HL-60/S4 treated with retinoic acid at 250 ng/mL for 4 days and 3 days (cell line): Measurements from ENCODE around the gene SLC38A8.

Experiments
- in situ Hi-C: fragments of 300-500 bp; cut with MboI; formaldehyde crosslinking; loops from 2 replicates; pipeline ENCODE4 v1.7.0; 2022; ENCODE audit warnings: low sequenced_read_pairs

Gene SLC38A8

DNA sequence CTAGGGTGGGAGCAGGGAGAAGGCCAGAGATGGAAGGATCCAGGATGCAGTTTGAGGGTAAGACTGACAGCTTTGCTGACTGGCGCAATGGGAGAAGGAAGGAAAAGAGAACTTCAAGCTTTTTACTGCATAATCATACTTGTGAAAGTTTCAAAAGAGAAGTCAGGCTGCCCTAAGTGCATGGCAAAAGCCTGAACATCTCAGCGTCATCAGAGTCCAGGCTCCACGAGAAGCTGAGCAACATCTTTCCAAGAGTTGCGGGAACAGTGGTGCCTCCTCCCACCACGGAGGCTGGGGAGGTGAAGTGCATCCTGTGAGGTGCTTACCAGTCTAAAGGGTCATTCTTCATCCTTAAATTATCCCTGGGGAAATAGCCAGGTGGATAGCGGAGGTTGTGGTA lies 26.9 kb upstream of the SLC38A8 start:
- in situ Hi-C loops, result loop anchor here (10.0 to 25.0 kb wide), 2 partner anchors 115 to 418 kb away; partner anchors contain the start of gene OSGIN1

DNA sequence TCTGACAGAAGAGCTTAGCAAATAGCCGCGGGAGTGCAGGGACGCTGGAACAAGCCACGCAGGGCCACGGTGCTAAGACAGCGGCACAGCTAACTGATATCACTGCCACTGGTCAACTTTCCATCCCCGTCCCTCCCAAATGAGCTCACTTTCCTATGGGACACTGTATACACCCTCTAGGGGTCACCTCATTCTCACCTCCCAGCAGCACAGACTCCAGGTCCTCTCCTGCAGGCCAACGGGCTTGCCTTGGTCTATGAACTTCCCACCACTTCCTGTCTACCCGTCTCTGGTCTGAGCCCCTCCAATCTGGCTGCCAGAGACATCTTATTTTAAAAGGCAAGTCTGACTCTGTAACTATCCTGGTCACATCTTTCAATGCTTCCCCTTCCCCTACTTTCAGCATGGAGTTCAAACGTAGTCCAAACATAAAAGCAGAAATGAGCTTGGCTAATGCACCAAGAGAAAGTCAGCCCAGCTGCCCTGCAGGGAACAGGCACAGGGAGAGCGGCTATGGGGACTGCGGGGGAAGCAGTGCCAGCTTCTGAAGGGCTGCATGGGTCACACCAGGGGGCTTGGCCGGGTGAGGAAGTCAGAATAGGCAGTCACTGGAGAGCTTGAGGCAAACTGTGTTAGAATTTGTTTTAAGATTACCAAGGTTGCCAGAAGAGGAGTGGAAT lies 26.3 kb upstream of the SLC38A8 start:
- in situ Hi-C loops, result loop anchor here (10.0 to 25.0 kb wide), 2 partner anchors 114 to 418 kb away; partner anchors contain the start of gene OSGIN1

DNA sequence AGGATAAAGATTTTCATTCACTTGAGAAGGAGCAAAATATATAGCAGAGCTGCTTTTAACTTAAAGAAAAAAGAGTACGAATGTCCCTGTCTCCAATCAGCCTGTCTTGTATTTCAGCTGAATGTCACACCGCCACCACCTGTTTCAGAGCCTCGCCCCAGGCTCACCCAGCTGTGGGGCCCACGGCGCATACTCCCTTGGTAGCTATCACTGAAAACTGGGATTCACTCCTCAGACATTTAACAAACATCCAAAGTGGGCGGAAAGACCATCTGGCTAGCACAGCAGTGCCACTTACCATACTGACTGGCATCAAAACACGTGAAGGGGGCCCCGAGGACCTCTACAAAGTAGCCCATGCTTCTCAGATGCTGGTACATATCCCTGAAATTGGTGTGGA lies 25.4 kb upstream of the SLC38A8 start:
- in situ Hi-C loops, result loop anchor here (10.0 to 25.0 kb wide), 2 partner anchors 113 to 419 kb away; partner anchors contain the start of gene OSGIN1

DNA sequence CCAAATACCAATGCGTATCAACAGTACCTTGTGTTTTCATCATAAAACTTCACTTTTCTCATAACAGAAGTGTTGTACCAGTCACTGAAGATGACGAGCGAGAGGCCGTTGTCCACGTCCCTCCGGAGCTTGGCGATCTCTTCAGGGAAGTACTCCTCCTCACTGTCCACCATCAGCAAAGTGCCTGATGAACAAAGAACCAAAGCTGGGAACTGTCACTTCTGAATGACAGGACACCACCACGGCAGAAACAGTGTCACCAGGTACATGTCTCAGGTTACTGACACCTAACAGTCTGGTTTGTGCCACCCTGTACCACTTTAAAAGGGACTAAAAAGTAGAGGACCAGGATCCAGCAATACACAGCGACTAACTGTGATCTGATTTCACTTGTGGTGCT lies 25.0 kb upstream of the SLC38A8 start:
- in situ Hi-C loops, result loop anchor here (10.0 to 25.0 kb wide), 2 partner anchors 113 to 420 kb away; partner anchors contain the start of gene OSGIN1

DNA sequence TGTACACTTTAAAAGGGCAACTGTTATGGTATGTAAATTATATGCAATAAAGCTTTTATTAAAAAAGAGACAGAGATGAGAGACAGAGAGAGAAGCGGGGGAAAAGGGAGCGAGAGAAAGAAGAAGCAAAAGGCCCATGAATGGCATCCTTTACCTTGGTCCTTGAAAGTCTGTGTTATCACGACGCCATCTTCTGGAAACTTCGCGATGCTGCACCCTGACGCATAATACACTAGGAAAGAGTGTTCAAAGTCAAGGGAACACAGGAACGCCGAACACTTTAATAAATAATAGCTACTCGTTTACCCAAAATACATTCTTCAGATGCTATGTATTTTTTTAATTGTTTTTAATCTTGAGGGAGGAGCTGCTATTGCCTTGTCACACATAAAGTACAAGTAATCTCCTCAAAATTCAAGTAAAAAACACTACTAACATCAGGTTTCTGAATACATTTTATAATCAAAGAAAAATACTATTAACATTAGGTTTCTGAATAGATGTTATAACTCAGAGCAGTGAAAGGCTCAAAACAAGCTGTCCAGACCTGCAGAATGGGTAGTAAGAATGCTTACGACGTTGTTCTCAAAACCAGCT lies 23.0 kb upstream of the SLC38A8 start:
- in situ Hi-C loops, result loop anchor here (10.0 to 25.0 kb wide), 2 partner anchors 111 to 422 kb away; partner anchors contain the start of gene OSGIN1

DNA sequence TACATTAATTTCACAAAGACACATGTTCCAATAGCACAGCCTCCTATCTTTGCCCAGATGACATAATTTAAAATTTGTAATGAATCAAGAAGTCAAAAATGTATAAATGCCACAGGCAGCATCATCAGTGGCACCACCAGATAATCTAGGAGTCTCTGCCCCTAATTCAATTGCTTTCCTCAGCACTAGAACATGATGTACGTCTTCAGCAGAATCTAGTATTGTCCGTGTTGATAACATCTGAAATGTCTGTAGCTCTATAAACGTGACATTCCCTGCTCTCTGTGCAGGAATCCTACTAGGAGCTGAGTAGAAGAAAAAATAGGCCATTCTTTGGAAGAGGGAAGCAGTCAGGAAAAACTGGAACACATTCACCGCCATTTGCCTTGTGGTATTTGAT lies 21.4 kb upstream of the SLC38A8 start:
- in situ Hi-C loops, result loop anchor here (10.0 to 25.0 kb wide), 2 partner anchors 109 to 423 kb away; partner anchors contain the start of gene OSGIN1

DNA sequence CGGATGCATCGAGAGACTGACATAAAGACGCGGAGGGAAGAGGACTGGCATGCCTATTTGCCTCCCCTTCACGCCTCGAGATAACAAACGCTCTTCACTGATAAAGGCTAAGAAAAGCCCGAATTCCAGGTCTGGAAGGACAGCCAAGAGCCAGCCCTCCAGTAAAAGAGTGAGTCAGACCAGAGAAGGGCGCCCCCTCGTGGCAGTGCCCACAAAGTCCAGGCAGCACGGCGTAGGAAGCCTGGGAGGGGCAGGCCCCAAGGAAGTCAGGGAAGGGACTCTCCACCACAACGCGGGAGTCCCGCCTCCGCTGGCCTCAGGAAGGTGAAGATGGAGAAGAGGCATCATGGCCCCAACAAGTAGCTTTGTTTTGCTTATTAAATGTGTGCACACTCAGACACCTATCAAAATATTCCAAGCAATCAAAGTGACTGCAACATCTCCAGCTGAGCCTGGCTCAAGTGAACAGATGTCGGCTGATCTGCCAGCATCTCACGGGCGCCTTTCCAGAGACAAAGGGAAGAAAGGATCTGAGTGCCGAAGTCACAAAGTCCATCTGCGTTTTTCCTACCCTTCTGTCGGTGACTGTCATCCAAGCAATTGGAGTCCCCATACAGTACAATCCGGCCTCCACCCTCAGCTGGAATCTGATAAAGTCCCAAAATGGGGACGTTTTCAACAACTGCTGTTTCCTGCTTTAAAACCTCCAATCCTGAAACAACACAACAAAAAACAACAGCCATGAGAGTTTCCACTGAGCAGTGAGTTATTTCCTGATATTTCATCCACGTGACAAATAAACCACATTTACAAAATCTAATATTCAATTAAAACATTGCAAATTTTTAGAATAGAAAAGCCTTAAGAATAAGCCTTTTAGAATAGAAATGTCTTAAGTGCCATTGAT lies 20.4 kb upstream of the SLC38A8 start:
- in situ Hi-C loops, result loop anchor here (10.0 to 25.0 kb wide), 2 partner anchors 108 to 424 kb away; partner anchors contain the start of gene OSGIN1

DNA sequence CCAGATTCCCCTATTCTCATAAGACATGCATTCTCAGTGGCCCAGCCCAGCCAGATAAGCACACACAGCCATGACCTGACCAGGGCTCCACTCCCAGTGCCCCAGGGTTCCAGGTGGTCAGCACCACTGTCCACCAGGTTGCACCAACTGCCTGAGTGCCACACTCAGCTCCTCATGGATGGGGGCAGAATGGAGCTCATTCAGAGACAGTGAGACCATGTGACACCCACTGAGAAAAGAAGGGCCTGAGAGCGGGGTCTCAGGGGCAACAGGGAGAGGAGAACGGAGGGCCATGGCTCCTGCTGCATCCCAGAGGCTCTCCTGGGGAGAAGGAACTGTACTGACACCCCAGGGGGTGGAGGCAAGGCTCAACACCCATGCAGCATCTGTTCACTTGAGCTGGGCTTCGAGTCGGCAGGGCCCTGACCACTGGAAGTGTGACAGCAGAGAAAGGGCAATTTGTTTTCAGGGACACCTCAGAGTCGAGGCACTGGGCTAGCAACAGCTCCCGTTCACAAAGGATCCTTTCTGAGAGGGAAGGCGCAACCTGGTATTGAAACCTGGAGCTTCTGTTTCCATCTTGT lies 18.7 kb upstream of the SLC38A8 start:
- in situ Hi-C loops, result loop anchor here (10.0 to 25.0 kb wide), 2 partner anchors 107 to 426 kb away; partner anchors contain the start of gene OSGIN1

GRCh38 chr16:84059946-84060901 lies 17.6 kb upstream of the SLC38A8 start:
- in situ Hi-C loops, result loop anchor here (10.0 to 25.0 kb wide), 2 partner anchors 105 to 427 kb away; partner anchors contain the start of gene OSGIN1

DNA sequence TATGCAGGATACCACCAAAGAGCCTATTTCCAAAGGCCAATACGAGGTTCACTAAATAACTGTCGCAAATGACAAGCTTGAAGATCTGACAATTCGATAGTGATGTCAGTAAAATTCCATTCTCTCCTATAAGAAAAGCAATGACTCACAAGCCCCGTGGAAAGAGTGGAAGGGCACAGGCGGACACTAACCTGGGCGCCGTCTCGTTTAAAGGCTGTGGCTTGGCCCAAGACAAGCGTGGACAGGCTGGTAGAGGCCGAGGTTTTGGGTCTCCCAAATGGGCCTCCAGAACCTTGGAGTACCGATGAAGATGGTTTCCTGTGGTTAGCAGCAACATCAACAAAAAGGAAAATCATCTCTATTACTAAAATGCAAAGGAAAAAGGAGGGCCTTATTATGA lies 16.5 kb upstream of the SLC38A8 start:
- in situ Hi-C loops, result loop anchor here (25.0 kb wide), 1 partner anchor 428 kb away; no protein-coding TSS in a partner anchor

DNA sequence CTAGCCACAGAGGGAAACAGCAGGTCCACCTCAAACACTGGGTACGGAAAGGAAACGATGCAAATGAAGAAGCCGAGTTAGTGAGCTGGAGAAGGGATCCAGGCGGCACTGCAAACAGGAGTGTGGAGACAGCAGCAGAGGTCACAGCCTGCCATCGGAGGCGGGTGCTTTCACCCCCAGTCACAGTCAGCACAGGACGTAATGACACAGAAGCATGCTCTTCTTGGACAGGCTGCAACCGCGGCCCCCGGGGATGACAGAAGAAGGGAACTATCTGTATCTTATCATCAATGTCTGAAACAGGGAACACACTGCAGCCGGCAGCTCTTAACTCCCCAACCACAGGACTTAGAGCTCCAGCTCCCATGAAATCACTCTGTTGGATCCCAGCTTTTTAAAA lies 16.1 kb upstream of the SLC38A8 start:
- in situ Hi-C loops, result loop anchor here (25.0 kb wide), 1 partner anchor 429 kb away; no protein-coding TSS in a partner anchor

DNA sequence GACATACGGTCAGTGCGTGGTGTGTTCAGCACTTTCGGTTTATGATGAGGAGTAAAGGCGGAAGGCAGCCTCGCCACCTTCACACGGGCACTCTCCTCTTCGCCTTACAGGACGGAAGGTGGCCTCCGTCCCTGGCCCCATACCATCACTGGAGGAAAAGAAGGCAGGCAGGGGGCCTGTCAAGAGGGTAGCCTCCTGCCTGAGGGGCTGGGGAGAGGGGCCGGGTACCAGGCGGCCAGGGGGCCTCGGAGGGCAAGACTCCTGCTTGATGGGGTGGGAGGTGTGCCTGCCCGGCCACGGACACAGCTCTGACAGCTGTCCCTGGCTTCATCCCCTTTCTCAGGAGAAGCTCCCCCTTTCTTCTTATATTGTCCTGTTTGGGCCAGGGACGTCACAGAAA lies 15.6 kb upstream of the SLC38A8 start:
- in situ Hi-C loops, result loop anchor here (25.0 kb wide), 1 partner anchor 429 kb away; no protein-coding TSS in a partner anchor

- in situ Hi-C loops, result loop anchor here (25.0 kb wide), 1 partner anchor 430 kb away; no protein-coding TSS in a partner anchor
Observed at GRCh38 chr16:84056933-84057332, 14.3 kb upstream of the SLC38A8 start.

- in situ Hi-C loops, result loop anchor here (25.0 kb wide), 1 partner anchor 431 kb away; no protein-coding TSS in a partner anchor
Observed at GRCh38 chr16:84055801-84056634, 13.4 kb upstream of the SLC38A8 start.

DNA sequence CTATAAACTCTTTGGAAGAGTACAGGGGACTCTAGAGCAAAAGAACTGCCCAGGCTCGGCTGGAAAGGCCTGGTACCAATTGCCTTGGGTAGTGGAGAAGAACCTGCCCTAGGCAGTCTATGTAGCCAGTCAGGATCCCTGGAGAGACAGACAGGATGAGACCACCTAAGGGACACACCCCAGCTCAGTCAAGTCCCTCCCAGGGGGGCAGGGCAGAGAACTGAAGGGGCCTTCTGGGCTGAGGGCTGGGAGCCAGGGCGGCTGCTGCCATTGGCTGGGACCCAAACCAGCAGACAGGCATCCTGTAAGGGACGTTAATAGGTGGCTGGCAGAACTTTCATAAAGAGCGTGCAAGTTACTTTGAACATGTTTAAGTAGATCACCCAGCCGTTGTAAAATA lies 12.8 kb upstream of the SLC38A8 start:
- in situ Hi-C loops, result loop anchor here (25.0 kb wide), 1 partner anchor 432 kb away; no protein-coding TSS in a partner anchor

- in situ Hi-C loops, result loop anchor here (25.0 kb wide), 1 partner anchor 432 kb away; no protein-coding TSS in a partner anchor
Observed at GRCh38 chr16:84054916-84055315, 12.3 kb upstream of the SLC38A8 start.

- in situ Hi-C loops, result loop anchor here (25.0 kb wide), 1 partner anchor 433 kb away; no protein-coding TSS in a partner anchor
Observed at GRCh38 chr16:84054271-84054670, 11.7 kb upstream of the SLC38A8 start.

DNA sequence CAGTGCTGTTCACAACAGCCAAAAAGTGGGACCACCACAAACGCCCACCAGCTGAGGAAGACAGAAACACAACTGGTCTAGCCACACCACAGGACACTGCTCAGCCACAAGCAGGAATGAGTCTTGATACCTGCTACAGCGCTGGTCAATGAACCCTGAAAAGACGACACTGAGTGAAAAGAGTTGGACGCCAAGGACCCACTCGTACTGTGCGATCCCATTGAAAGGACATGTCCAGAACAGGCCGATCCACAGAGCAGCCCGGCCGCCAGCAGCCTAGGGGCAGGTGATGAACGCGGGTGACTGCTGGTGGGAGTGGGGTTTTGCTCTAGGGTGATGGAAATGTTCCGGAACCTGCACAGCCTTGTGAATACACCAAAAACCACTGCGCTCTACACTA lies 10.6 kb upstream of the SLC38A8 start:
- in situ Hi-C loops, result loop anchor here (25.0 kb wide), 1 partner anchor 434 kb away; no protein-coding TSS in a partner anchor
